Mesenchymal stem cell (in vitro differentiated cells and primary cell): ENCODE results near the gene STIM1.

Experiments
- DNase-seq: peaks from one replicate; pipeline ENCODE4 v3.0.0-alpha.2; 2013
- H2AFZ ChIP-seq: one replicate; pipeline ENCODE4 v1.6.1; 2013; ENCODE audit warnings: low read depth, mild to moderate bottlenecking, control low read depth, inconsistent platforms, low read length, moderate library complexity
- H2AK5ac ChIP-seq: 2 replicates; pipeline ENCODE4 v1.6.1; 2013; ENCODE audit warnings: low read length, moderate library complexity, mild to moderate bottlenecking, inconsistent platforms; ENCODE audit not compliant: severe bottlenecking
- H2BK120ac ChIP-seq: one replicate; pipeline ENCODE4 v1.6.1; 2013; ENCODE audit warnings: low read depth, mild to moderate bottlenecking, inconsistent platforms, low read length, moderate library complexity
- H2BK12ac ChIP-seq, 2 experiments: one replicate each; pipeline ENCODE4 v1.6.1; 2013; ENCODE audit warnings: inconsistent platforms in 2 of 2, low read length in 2 of 2, mild to moderate bottlenecking in 2 of 2, moderate library complexity in 2 of 2, control low read depth in 1 of 2
- H2BK15ac ChIP-seq: one replicate; pipeline ENCODE4 v1.6.1; 2013; ENCODE audit warnings: mild to moderate bottlenecking, low read depth, inconsistent platforms; ENCODE audit not compliant: poor library complexity, severe bottlenecking
- H2BK5ac ChIP-seq: 2 replicates; pipeline ENCODE4 v1.6.1; 2013; ENCODE audit warnings: low read depth, mild to moderate bottlenecking, low read length, control low read depth, inconsistent platforms; ENCODE audit not compliant: poor library complexity, severe bottlenecking
- H3K14ac ChIP-seq, 2 experiments: one replicate each; pipeline ENCODE4 v1.6.1; 2013; ENCODE audit warnings: inconsistent platforms in 2 of 2, low read length in 2 of 2, control low read depth in 1 of 2, mild to moderate bottlenecking in 1 of 2, moderate library complexity in 1 of 2
- H3K18ac ChIP-seq, 2 experiments: one replicate each; pipeline ENCODE4 v1.6.1; 2013; ENCODE audit warnings: inconsistent platforms in 2 of 2, low read length in 2 of 2, control low read depth in 1 of 2, low read depth in 1 of 2, mild to moderate bottlenecking in 1 of 2
- H3K23ac ChIP-seq, 2 experiments: one replicate each; pipeline ENCODE4 v1.6.1; 2013; ENCODE audit warnings: inconsistent platforms in 2 of 2, low read length in 2 of 2, mild to moderate bottlenecking in 2 of 2, moderate library complexity in 2 of 2, control low read depth in 1 of 2
- H3K27ac ChIP-seq: 2 replicates; pipeline ENCODE4 v1.5.1; 2013; ENCODE audit warnings: mild to moderate bottlenecking, moderate library complexity, low read length, control low read depth, inconsistent platforms; ENCODE audit not compliant: poor library complexity, severe bottlenecking
- H3K27me3 ChIP-seq, 2 experiments: 2 replicates each; pipeline versions ENCODE4 v1.6.1 to v1.7.0; 2013; ENCODE audit warnings: low read length in 2 of 2, mild to moderate bottlenecking in 2 of 2, moderate library complexity in 2 of 2, control low read depth in 1 of 2, inconsistent platforms in 1 of 2; ENCODE audit not compliant: control insufficient read depth in 1 of 2, insufficient read depth in 1 of 2
- H3K36me3 ChIP-seq, 2 experiments: 2 replicates each; pipeline versions ENCODE4 v1.6.1 to v1.7.0; 2013; ENCODE audit warnings: low read length in 2 of 2, control low read depth in 1 of 2, inconsistent platforms in 1 of 2, low read depth in 1 of 2, mild to moderate bottlenecking in 1 of 2; ENCODE audit not compliant: insufficient read depth in 2 of 2, control insufficient read depth in 1 of 2
- H3K4ac ChIP-seq, 2 experiments: one replicate each; pipeline ENCODE4 v1.6.1; 2013; ENCODE audit warnings: inconsistent platforms in 2 of 2, low read length in 2 of 2, mild to moderate bottlenecking in 2 of 2, moderate library complexity in 2 of 2, control low read depth in 1 of 2, low read depth in 1 of 2
- H3K4me1 ChIP-seq: 2 replicates; pipeline ENCODE4 v1.6.1; 2013; ENCODE audit warnings: low read depth, low read length, control low read depth; ENCODE audit not compliant: control insufficient read depth, insufficient read depth
- H3K4me2 ChIP-seq: 2 replicates; pipeline ENCODE4 v1.6.1; 2013; ENCODE audit warnings: low read length, mild to moderate bottlenecking, inconsistent platforms; ENCODE audit not compliant: poor library complexity, severe bottlenecking
- H3K4me3 ChIP-seq, 2 experiments: 2 replicates each; pipeline versions ENCODE4 v1.5.1 to v1.7.0; 2013; ENCODE audit warnings: low read length in 2 of 2, mild to moderate bottlenecking in 2 of 2, control low read depth in 1 of 2, low read depth in 1 of 2; ENCODE audit not compliant: insufficient read depth in 1 of 2
- H3K79me1 ChIP-seq: replicated peaks from 2 replicates; pipeline ENCODE4 v1.6.1; 2013; ENCODE audit warnings: mild to moderate bottlenecking, control low read depth, low read length, inconsistent platforms; ENCODE audit not compliant: poor library complexity, severe bottlenecking
- H3K9ac ChIP-seq: 2 replicates; pipeline ENCODE4 v1.7.0; 2013; ENCODE audit warnings: mild to moderate bottlenecking, low read length, moderate library complexity
- H3K9me3 ChIP-seq: 2 replicates; pipeline ENCODE4 v1.7.0; 2013; ENCODE audit warnings: mild to moderate bottlenecking, low read length; ENCODE audit not compliant: control insufficient read depth
- H4K8ac ChIP-seq: one replicate; pipeline ENCODE4 v1.6.1; 2013; ENCODE audit warnings: inconsistent platforms, mild to moderate bottlenecking, low read length, moderate library complexity
- H4K91ac ChIP-seq: one replicate; pipeline ENCODE4 v1.6.1; 2013; ENCODE audit warnings: mild to moderate bottlenecking, low read length, inconsistent platforms
- WGBS: methylation state at CpG from one replicate; pipeline ENCODE4 v1.1.7; 2013; ENCODE audit warnings: mixed read lengths; 5-methylcytosine and 5-hydroxymethylcytosine counted together

Gene STIM1

DNA sequence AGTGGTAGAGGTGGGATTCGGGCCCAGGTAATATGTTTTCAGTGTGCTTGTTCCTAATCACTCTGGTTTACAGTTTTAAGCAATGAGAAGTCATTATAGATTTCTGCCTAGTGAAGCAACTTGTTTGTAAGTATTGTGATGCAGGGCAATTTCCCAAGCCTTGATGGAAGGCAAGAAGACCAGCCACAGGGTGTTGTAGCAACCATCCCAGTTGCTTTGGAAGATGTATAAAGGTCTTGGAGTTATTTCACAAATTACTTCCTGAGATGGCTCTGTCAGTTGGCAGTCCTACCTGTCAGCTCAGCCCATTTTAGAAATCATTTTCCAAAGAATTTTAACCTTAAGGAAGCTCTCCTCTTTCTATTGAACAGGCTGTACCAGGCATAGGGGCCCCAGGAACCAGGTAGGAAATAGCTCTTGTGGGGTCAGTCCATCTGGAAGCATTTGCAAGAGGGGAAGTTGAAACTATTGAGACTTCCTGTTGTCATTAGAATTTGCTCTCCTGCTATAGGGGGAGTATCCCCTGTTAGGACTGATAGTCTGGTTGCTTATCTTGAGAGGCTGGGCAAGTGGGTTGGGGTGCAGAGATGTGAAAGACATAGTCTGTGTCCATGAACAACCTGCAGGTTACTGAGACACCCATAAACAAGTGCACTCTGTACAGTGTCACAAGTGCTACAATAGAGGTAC, 47.9 kb downstream of the STIM1 start:
- WGBS = 100% methylated on average over 1 of the region's 1 CpG
- no peak overlapping the region for H3K4me3 ChIP-seq
- H3K18ac ChIP-seq = no peak overlapping the region
- H2BK15ac ChIP-seq = no peak overlapping the region
- H3K79me1 ChIP-seq = peaks cover 26% of the 10 kb centered on the region
- no peak overlapping the region for H2BK12ac ChIP-seq
- H3K4ac ChIP-seq = no peak overlapping the region
- H4K8ac ChIP-seq = no peak overlapping the region
- H3K9ac ChIP-seq = no peak overlapping the region
- peaks cover 13% of the 10 kb centered on the region for H3K4me1 ChIP-seq
- H3K27me3 ChIP-seq = no peaks in the 10 kb centered on the region
- no peak overlapping the region for H2BK5ac ChIP-seq
- H3K4me2 ChIP-seq = no peak overlapping the region
- no peak overlapping the region for H2BK120ac ChIP-seq
- H4K91ac ChIP-seq = no peak overlapping the region
- H2AFZ ChIP-seq = no peak overlapping the region
- no peak overlapping the region for H3K14ac ChIP-seq
- H3K23ac ChIP-seq = no peak overlapping the region
- DNase-seq = no peak
- peak overlapping the region; percentile 72 for H2AK5ac ChIP-seq
- no peak overlapping the region for H3K27ac ChIP-seq
- no peaks in the 10 kb centered on the region for H3K36me3 ChIP-seq
- no peaks in the 10 kb centered on the region for H3K9me3 ChIP-seq

DNA sequence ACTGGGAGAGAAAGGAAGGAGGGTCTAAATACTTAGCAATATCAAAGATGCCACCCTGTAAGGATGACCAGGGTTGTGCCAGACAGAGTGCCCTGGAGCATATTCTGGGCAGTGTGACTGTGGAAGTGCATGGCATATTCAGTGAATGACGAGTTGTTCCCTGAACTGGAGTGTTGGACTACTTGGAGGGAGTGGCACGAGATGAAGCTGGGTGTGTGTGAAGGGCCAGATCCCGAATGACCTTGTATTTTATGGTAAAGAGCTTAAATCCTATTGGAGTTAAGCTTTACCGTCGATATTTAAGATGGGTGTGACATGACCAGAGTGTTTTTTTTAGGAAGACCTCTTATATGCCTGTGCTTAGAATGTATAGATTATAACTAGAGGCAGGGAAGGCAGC, 48.8 kb downstream of the STIM1 start:
- Histone ChIP-seq H2AFZ (no peak overlapping the region), H3K4me1 (peaks cover 13% of the 10 kb centered on the region), H3K27ac (no peak overlapping the region), H3K9ac (no peak overlapping the region), H2BK15ac (no peak overlapping the region), H3K23ac (no peak overlapping the region), H3K27me3 (no peaks in the 10 kb centered on the region), H2BK120ac (no peak overlapping the region), H3K36me3 (no peaks in the 10 kb centered on the region), H4K91ac (no peak overlapping the region), H3K18ac (no peak overlapping the region), H4K8ac (no peak overlapping the region), H3K79me1 (peaks cover 33% of the 10 kb centered on the region), H3K9me3 (no peaks in the 10 kb centered on the region), H2AK5ac (peak overlapping the region; percentile 95), H2BK5ac (no peak overlapping the region), H3K4ac (no peak overlapping the region), H3K4me3 (no peak overlapping the region), H3K14ac (no peak overlapping the region), H3K4me2 (no peak overlapping the region), H2BK12ac (no peak overlapping the region)
- DNase-seq = no peak
- 91% methylated on average over 5 of the region's 5 CpGs for WGBS

DNA sequence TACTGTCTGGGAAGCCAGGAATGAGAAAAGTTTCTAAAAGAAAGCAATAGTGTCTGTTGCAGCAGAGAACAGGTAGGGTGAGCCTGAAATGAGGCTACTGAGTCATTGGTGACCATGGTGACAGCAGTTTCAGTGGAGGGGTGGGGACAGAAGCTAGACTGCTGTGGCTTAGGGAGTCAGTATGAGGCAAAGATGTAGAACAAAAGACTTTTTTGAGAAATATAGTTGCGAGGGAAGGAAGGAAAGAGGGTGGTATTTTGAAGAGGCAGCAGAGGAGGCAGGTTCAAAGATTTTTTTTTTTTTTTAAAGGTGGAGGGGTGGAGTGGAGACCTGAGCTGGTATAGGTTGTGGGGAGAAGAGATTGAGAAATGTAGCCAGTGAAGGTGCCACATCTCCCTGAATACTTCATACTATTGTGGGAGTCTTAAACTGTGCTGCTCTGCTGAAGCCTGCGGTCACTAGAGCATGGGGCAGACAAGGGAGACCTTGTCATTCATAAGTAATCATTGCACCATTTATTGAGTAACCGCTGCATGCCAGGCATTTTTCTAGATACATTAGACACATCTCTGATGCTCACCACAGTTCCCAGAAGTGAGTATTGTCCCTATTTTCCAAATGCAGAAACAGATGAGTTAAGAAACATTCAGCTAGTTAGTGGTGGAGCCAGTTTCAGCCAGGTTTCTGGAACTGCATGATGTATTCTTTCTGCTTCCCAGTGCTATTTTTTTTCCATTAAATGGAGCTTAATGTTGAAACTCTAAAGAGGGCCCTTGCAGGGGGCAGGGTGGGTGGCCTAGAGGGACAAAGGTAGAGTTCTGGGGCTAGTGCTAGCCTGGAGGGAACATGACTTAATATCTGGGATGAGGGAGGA, 49.9 kb downstream of the STIM1 start:
- Histone ChIP-seq H2AFZ (no peak overlapping the region), H3K23ac (no peak overlapping the region), H3K27ac (peak overlapping the region; percentile 100), H2BK120ac (peak overlapping the region; percentile 55), H4K91ac (peak overlapping the region; percentile 62), H3K4me3 (no peak overlapping the region), H3K9ac (peak overlapping the region; percentile 77), H3K4me2 (peak overlapping the region; percentile 59), H2BK12ac (no peak overlapping the region), H3K18ac (peak overlapping the region; percentile 46 to 52), H2BK15ac (peak overlapping the region; percentile 63), H4K8ac (no peak overlapping the region), H3K36me3 (no peaks in the 10 kb centered on the region), H3K9me3 (no peaks in the 10 kb centered on the region), H3K79me1 (peaks cover 37% of the 10 kb centered on the region), H3K4me1 (peaks cover 13% of the 10 kb centered on the region), H3K4ac (no peak overlapping the region), H2BK5ac (peak overlapping the region; percentile 87), H3K27me3 (no peaks in the 10 kb centered on the region), H3K14ac (peak overlapping the region in 1 of 2 experiments; percentile 25), H2AK5ac (peak overlapping the region; percentile 97)
- DNase-seq = peak; percentile 85
- WGBS = 78% methylated on average over 3 of the region's 3 CpGs

DNA sequence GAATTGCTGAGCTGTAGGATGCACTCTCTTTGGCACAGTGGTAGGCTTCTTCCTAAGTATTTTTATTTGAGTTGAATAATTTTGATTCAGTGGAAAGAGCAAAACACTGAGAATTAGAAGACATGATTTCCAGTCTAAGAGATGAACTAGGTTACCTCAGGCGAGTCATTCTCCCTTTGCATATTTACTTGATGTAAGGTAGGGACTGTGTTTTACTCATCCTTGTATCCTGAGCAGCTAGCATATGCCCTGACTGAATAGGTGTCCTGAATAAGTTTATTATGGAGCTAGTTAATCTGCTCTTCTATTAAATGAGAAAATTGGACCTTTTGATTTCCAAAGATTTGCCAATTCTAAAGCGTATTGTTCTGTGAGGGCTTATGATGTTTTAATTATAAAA, 50.7 kb downstream of the STIM1 start:
- H3K4me1 ChIP-seq = peaks cover 13% of the 10 kb centered on the region
- H3K36me3 ChIP-seq = no peaks in the 10 kb centered on the region
- no peak overlapping the region for H4K91ac ChIP-seq
- H3K18ac ChIP-seq = no peak overlapping the region
- no peak overlapping the region for H3K14ac ChIP-seq
- peak overlapping the region; percentile 100 for H3K27ac ChIP-seq
- H2AFZ ChIP-seq = no peak overlapping the region
- H2BK12ac ChIP-seq = peak overlapping the region in 1 of 2 experiments; percentile 53
- H3K23ac ChIP-seq = no peak overlapping the region
- H2BK5ac ChIP-seq = peak overlapping the region; percentile 74
- peak overlapping the region; percentile 96 for H2AK5ac ChIP-seq
- H2BK120ac ChIP-seq = no peak overlapping the region
- H3K79me1 ChIP-seq = peaks cover 33% of the 10 kb centered on the region
- H3K27me3 ChIP-seq = no peaks in the 10 kb centered on the region
- no peak overlapping the region for H3K4me2 ChIP-seq
- H3K9ac ChIP-seq = peak overlapping the region; percentile 77
- no peak overlapping the region for H2BK15ac ChIP-seq
- DNase-seq = peak; percentile 10
- no peak overlapping the region for H4K8ac ChIP-seq
- no peak overlapping the region for H3K4me3 ChIP-seq
- no peak overlapping the region for H3K4ac ChIP-seq
- 94% methylated on average over 1 of the region's 2 CpGs for WGBS
- no peaks in the 10 kb centered on the region for H3K9me3 ChIP-seq
